Measurements from ENCODE around the gene TPD52L1.

GRCh38 chr6:125306756-125307149, 153.2 kb downstream of the TPD52L1 start:
- TF ChIP-seq PPARA (CRISPR knock-in tag; IDR thresholded peaks at IDR 0.05; ENCODE audit: borderline replicate concordance): no peak
- TF ChIP-seq CSRNP3 (CRISPR knock-in tag; IDR thresholded peaks at IDR 0.05): no peak
- no peak for TF ChIP-seq ZFP30 (CRISPR knock-in tag; IDR thresholded peaks at IDR 0.05)
- TF ChIP-seq OSR1 (CRISPR knock-in tag; IDR thresholded peaks at IDR 0.05): no peak
- TF ChIP-seq ZNF70 (CRISPR knock-in tag; IDR thresholded peaks at IDR 0.05): no peak
- TF ChIP-seq ARNTL (CRISPR knock-in tag; IDR thresholded peaks at IDR 0.05; ENCODE audit: borderline replicate concordance, low read depth): no peak
- no peak for TF ChIP-seq ISL1 (CRISPR knock-in tag; IDR thresholded peaks at IDR 0.05)
- TF ChIP-seq PATZ1 (CRISPR knock-in tag; IDR thresholded peaks at IDR 0.05; ENCODE audit: borderline replicate concordance): no peak

Data from SK-N-SH treated with all-trans-retinoic acid at 6 μM for 48 hours (cell line).